HG03097 (cell line): ENCODE data around the gene HNRNPAB.

Experiments
- ATAC-seq: cut with Tn5 transposase; IDR thresholded peaks from one replicate; pipeline ENCODE4 v1.9.1; 2021; ENCODE audit not compliant: unreplicated experiment, low FRiP score

Gene HNRNPAB

DNA sequence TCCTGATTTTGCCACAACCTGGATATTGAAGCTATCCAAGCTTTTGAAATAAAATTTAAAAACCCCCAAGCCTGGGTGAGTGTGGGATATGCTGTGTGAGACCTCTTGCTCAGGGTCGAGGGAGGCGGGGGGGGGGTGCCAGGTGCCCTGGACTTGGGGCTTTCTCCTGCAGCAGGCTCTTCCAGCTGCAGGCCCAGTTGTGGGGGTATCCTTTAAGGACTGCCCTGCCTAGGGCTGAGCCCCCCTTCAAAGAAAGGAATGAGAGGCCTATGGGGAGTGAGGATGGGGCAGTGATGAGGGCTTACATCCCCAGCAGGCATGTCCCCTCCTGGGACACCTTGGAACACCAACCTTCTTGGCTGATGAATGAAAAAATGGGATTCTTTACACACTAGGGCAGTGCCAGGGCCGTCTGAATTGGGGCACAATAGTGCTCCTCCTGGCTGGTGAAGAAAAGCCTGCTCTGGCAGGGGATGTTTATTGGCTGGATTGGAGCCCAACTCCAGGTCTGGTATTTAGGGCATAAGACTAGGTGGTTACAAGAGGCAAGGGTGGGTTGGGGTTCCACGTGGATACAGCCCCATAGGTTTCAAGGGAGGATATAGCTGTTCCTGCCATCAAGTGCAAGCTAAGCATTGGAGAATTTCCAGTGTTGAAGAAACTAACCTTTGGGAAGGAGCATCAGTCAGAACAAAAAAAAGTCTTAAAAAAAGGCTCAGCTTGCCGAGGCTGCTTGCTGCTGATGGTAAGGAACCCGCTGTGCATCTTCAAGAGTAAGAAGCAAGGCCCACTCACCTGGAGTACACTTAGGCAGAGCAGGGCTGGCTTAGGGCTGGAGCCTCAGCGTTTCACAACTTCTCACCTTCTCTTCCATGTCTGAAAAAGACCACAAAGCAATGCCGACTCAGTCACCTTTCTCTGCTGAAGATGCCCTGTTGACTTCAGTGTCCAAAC lies 7.0 kb downstream of the HNRNPAB start:
- no peak for ATAC-seq

- no peak for ATAC-seq
Observed at GRCh38 chr5:178212241-178213002, 8.1 kb downstream of the HNRNPAB start.

DNA sequence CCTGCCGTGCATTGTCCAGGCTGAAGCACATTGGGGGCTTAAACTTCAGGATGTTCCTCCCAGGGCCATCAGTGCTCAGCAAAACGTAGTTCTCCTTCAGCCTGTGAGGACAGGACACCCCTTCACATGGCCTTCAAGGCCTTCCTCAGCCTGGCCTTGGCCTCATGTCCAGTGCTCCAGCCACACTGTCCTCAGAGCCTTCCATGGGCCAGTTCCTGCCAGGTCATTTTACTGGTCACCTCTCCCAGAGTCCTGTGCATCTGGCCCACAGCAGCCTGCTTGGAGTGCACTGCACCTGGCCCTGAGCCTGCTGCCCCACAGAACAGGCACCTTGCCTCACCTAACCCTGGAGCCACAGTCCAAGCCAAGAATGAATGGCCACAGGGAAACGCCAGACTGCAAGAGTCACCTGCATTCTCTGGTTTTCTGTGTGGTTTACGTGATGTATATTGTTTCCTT lies 8.7 kb downstream of the HNRNPAB start:
- no peak for ATAC-seq

- no peak for ATAC-seq
Observed at GRCh38 chr5:178213748-178214151, 9.4 kb downstream of the HNRNPAB start.

GRCh38 chr5:178214160-178214803 lies 9.9 kb downstream of the HNRNPAB start:
- no peak for ATAC-seq

- ATAC-seq, result no peak
Observed at GRCh38 chr5:178215280-178216002, 11.1 kb downstream of the HNRNPAB start.

GRCh38 chr5:178216088-178216534 lies 11.8 kb downstream of the HNRNPAB start:
- ATAC-seq, result no peak

DNA sequence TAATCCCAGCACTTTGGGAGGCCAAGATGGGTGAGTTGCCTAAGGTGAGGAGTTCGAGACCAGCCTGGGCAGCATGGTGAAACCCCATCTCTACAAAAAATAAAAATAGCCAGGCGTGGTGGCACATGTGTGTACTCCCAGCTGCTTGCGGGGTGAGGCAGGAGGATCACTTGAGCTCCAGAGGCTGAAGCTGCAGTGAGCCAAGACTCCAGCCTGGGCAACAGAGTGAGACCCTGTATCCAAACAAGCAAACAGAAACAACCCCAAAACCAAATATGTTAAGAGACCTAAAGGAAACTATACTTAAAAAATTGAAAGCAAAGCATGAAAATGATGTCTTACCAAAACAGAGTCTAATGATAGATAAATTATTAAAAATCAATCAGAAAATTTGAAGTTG lies 12.4 kb downstream of the HNRNPAB start:
- ATAC-seq, result no peak

- no peak for ATAC-seq
Observed at GRCh38 chr5:178218237-178218776, 14.0 kb downstream of the HNRNPAB start.

DNA sequence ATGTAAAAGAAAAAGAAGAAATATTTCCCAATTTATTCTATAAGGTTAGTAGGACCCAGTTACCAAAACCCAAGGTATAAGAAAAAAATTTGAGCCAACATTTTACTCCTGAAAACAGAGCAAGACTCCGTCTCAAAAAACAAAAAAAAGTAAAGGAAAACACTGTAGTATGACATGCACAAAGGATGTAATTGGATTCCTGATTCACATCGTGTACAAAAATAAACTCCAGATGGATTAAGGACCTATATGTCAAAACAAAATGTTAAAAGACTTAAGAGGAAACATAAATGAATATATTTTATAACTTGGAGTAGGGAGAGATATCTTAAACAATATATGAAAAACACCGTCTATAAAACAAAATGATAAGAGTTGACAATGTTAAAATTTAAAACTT lies 14.5 kb downstream of the HNRNPAB start:
- no peak for ATAC-seq

DNA sequence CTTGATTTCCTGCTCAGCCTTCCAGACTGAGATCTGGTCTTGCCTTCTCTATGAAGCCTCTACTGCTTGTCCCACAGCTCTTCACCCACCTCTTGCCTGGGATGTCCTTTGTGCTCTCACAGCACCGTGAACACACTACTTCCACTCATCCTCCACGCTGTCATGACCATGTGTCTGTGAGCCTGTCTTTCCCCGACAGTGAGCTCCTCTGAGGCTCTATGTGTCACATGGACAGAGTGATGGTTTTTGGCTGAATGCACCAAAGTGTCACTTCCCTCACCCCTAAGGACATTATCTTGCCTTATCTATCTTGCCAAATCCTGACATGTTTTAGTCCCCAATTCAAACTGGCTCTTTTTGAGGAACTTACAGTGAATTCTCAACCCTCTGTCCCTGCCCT lies 16.9 kb downstream of the HNRNPAB start:
- ATAC-seq, result no peak

GRCh38 chr5:178221853-178222252 lies 17.5 kb downstream of the HNRNPAB start:
- no peak for ATAC-seq

GRCh38 chr5:178222292-178222691 lies 18.0 kb downstream of the HNRNPAB start:
- ATAC-seq, result no peak

DNA sequence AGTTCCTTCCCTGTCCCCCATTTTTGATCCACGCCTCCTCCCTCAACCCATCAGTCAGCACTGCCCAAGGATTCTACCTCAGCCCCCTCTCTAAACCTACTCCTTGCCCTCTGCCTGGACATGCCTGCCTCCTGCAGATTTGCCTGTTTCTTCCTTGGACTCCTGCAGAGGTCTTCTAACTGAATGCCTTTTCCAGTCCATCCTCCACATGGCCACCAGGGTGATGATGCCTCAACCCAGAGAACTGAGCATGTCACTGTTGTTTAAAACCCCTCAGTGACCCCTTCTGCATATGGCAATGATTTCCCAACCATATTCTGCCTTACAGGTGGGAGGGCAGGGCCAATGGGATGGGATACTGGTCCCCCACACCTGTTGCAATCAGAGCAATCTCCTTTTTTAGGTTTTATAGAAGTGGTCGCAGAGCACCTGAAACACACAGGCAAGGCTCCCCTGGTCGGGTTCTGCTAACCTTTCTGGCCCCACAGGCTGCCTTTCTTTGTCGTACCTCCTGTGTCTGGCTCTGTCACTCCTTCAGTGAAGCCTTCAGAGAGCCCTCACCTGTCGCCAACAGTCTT lies 19.0 kb downstream of the HNRNPAB start:
- no peak for ATAC-seq

DNA sequence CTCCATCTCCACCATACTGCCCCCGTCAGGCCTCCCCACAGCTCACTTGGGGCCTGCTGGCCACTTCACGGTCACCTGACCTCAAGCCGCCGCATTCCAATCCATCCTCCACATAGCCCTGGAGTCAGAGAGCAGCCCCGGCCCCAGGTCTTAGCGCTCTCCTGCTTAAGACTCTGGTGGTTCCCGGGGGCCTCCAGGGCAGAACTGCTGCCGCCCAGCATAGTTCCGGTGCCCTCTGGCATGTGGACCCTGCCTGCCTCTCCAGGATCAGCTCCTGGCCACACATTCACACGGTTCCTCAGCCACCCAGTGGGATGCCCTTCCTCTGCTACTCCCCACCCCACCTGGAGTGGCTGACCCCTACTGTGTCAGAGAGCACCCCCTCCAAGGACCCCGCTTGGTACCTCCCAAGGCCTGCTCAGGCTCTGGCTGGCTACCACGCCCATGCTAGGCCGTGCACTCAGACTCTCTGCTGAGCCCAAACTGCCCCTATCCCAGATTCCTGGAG lies 19.5 kb downstream of the HNRNPAB start:
- no peak for ATAC-seq

- no peak for ATAC-seq
Observed at GRCh38 chr5:178224403-178224802, 20.1 kb downstream of the HNRNPAB start.

- ATAC-seq, result no peak
Observed at GRCh38 chr5:178225174-178225573, 20.8 kb downstream of the HNRNPAB start.

GRCh38 chr5:178227138-178227659 lies 22.9 kb downstream of the HNRNPAB start:
- no peak for ATAC-seq

DNA sequence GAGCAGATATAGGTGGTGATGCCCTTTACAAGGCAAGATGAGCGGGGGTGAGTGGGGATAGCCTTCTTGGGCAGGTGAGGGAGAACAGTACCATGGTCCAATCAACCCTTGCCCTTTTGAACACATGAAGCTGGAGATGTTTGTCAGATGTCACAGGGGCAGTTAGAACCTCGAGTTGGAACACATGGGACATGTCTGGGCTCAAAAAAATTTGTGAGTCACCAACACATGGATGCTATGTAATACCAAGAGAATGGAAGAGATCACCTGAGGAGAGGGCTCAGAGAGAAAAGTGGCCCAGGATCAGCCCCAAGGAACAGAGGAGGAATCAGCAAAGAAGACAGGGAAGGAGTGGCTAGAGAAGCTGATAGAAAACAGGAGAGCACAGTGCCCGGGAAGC lies 23.6 kb downstream of the HNRNPAB start:
- no peak for ATAC-seq
